Trophoblast cell (in vitro differentiated cells and primary cell): ENCODE data around the gene DENND5A.

Experiments used
- DNase-seq, 2 donors: peaks; one replicate each; pipeline ENCODE4 v3.0.0-alpha.2; 2016
- H2AFZ ChIP-seq: 2 replicates; pipeline ENCODE4 v1.6.1; 2013; ENCODE audit warnings: low read length, moderate library complexity, mild to moderate bottlenecking; ENCODE audit not compliant: insufficient read depth, poor library complexity
- H2AK5ac ChIP-seq: 2 replicates; pipeline ENCODE4 v1.6.1; 2013; ENCODE audit warnings: mild to moderate bottlenecking, low read length
- H2BK120ac ChIP-seq: 2 replicates; pipeline ENCODE4 v1.6.1; 2013; ENCODE audit warnings: low read length, mild to moderate bottlenecking, moderate library complexity; ENCODE audit not compliant: insufficient read depth, poor library complexity
- H2BK12ac ChIP-seq: 2 replicates; pipeline ENCODE4 v1.6.1; 2013; ENCODE audit warnings: mild to moderate bottlenecking, low read length, moderate library complexity
- H2BK5ac ChIP-seq: 2 replicates; pipeline ENCODE4 v1.6.1; 2013; ENCODE audit warnings: low read length, low read depth, moderate library complexity, mild to moderate bottlenecking; ENCODE audit not compliant: poor library complexity
- H3K14ac ChIP-seq: 2 replicates; pipeline ENCODE4 v1.6.1; 2013; ENCODE audit warnings: mild to moderate bottlenecking, low read length
- H3K18ac ChIP-seq: 2 replicates; pipeline ENCODE4 v1.6.1; 2013; ENCODE audit warnings: mild to moderate bottlenecking, low read length
- H3K23ac ChIP-seq: 2 replicates; pipeline ENCODE4 v1.6.1; 2013; ENCODE audit warnings: low read length
- H3K27ac ChIP-seq: 2 replicates; pipeline ENCODE4 v1.5.1; 2013; ENCODE audit warnings: low read depth, mild to moderate bottlenecking, inconsistent platforms, low read length, moderate library complexity
- H3K27me3 ChIP-seq: 2 replicates; pipeline ENCODE4 v1.6.1; 2013; ENCODE audit warnings: inconsistent platforms, mild to moderate bottlenecking, low read length, moderate library complexity; ENCODE audit not compliant: insufficient read depth
- H3K36me3 ChIP-seq, 2 experiments: 1 replicate in 1 of 2; 2 replicates in 1 of 2; pipeline ENCODE4 v1.6.1; 2013; ENCODE audit warnings: low read length in 2 of 2, mild to moderate bottlenecking in 2 of 2, moderate library complexity in 1 of 2; ENCODE audit not compliant: insufficient read depth in 2 of 2, control insufficient read depth in 1 of 2
- H3K4ac ChIP-seq: 2 replicates; pipeline ENCODE4 v1.6.1; 2013; ENCODE audit warnings: low read depth, mild to moderate bottlenecking, low read length, moderate library complexity
- H3K4me1 ChIP-seq, 2 experiments: 1 replicate in 1 of 2; 2 replicates in 1 of 2; pipeline ENCODE4 v1.6.1; 2013; ENCODE audit warnings: low read length in 2 of 2, mild to moderate bottlenecking in 2 of 2, moderate library complexity in 1 of 2; ENCODE audit not compliant: insufficient read depth in 2 of 2, control insufficient read depth in 1 of 2
- H3K4me2 ChIP-seq: 2 replicates; pipeline ENCODE4 v1.6.1; 2013; ENCODE audit warnings: inconsistent platforms, mild to moderate bottlenecking, low read length, moderate library complexity
- H3K4me3 ChIP-seq: 2 replicates; pipeline ENCODE4 v1.5.1; 2013; ENCODE audit warnings: mild to moderate bottlenecking, low read depth, low read length, inconsistent platforms
- H3K79me1 ChIP-seq: one replicate; pipeline ENCODE4 v1.6.1; 2013; ENCODE audit warnings: low read length
- H3K79me2 ChIP-seq: 2 replicates; pipeline ENCODE4 v1.6.1; 2013; ENCODE audit warnings: low read length, mild to moderate bottlenecking; ENCODE audit not compliant: control insufficient read depth, insufficient read depth, poor library complexity
- H3K9ac ChIP-seq: 2 replicates; pipeline ENCODE4 v1.6.1; 2013; ENCODE audit warnings: mild to moderate bottlenecking, low read length
- H3K9me3 ChIP-seq: 2 replicates; pipeline ENCODE4 v1.6.1; 2013; ENCODE audit warnings: low read depth, mild to moderate bottlenecking, control low read depth, inconsistent platforms, low read length; ENCODE audit not compliant: insufficient read depth
- H4K12ac ChIP-seq: 2 replicates; pipeline ENCODE4 v1.6.1; 2013; ENCODE audit warnings: low read depth, mild to moderate bottlenecking, low read length, moderate library complexity
- H4K8ac ChIP-seq: 2 replicates; pipeline ENCODE4 v1.6.1; 2013; ENCODE audit warnings: low read depth, mild to moderate bottlenecking, low read length, moderate library complexity
- H4K91ac ChIP-seq: one replicate; pipeline ENCODE4 v1.6.1; 2013; ENCODE audit warnings: low read depth, mild to moderate bottlenecking, low read length, moderate library complexity
- WGBS: extraction: QIAGEN DNeasy Blood & Tissue Kit; methylation state at CpG from one replicate; pipeline ENCODE4 v1.1.7; 2013; ENCODE audit warnings: missing lambda C conversion rate; ENCODE audit not compliant: insufficient read length, insufficient coverage; ENCODE audit errors: extremely low coverage; 5-methylcytosine and 5-hydroxymethylcytosine counted together

DENND5A gene

DNA sequence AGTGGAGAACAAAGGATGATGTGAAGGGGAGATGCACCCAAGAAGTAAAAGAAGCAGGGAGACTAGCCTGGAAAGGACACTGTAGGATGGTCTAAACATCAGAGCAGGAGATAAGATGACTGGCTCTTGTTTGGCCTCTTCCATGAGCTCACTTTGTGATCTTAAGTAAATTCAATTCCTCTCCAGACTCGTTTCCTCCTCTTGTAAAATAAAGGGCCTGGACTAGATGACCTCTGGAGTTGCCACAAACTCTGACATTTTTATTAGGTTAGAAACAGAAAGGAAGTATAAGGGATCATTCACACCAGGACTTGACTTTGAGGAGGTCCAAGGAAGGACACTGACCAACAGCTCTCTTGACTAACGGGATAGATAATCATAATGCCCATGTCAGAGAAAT is 113.5 kb downstream of the DENND5A start:
- Histone ChIP-seq H3K9ac (no peak overlapping the region), H3K18ac (no peak overlapping the region), H4K91ac (no peak overlapping the region), H3K79me2 (no peaks in the 10 kb centered on the region), H4K8ac (no peak overlapping the region), H2AFZ (no peak overlapping the region), H3K23ac (no peak overlapping the region), H3K14ac (no peak overlapping the region), H3K4me2 (no peak overlapping the region), H3K27me3 (no peaks in the 10 kb centered on the region), H3K79me1 (no peaks in the 10 kb centered on the region), H3K36me3 (peaks cover 13 to 39% of the 10 kb centered on the region in 2 experiments), H3K4ac (no peak overlapping the region), H2AK5ac (no peak overlapping the region), H2BK12ac (no peak overlapping the region), H3K27ac (no peak overlapping the region), H2BK5ac (no peak overlapping the region), H3K4me1 (no peaks in the 10 kb centered on the region), H4K12ac (no peak overlapping the region), H2BK120ac (no peak overlapping the region), H3K9me3 (no peaks in the 10 kb centered on the region), H3K4me3 (no peak overlapping the region)
- WGBS, result no CpG with 5 or more reads among the region's 2 CpGs
- DNase-seq, result no peak

DNA sequence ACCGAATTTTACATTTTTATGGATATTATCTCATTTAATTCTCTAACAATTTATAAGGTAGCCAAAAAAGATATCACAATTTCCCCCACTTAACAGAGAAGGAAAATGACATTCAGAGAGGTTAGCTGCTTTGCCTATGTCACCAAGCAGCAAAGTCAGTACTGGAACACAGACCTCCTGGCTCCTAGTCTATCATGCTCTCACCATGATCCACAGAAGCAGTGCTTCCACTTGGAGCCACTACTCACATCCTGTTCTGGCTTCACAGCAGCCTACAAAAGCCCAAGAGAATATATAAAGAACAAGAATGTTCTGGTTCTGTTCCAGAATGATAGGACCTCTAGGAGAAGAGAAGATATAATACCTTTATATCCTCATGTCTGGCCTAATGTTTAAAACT is 114.2 kb downstream of the DENND5A start:
- Histone ChIP-seq H2BK120ac (no peak overlapping the region), H3K79me1 (no peaks in the 10 kb centered on the region), H3K79me2 (no peaks in the 10 kb centered on the region), H3K23ac (no peak overlapping the region), H3K4me1 (no peaks in the 10 kb centered on the region), H2BK5ac (no peak overlapping the region), H2AK5ac (no peak overlapping the region), H3K4ac (no peak overlapping the region), H4K8ac (no peak overlapping the region), H2BK12ac (no peak overlapping the region), H3K4me3 (no peak overlapping the region), H3K18ac (no peak overlapping the region), H3K36me3 (peaks cover 15 to 39% of the 10 kb centered on the region in 2 experiments), H2AFZ (no peak overlapping the region), H4K12ac (no peak overlapping the region), H4K91ac (no peak overlapping the region), H3K9ac (no peak overlapping the region), H3K27ac (no peak overlapping the region), H3K9me3 (no peaks in the 10 kb centered on the region), H3K4me2 (no peak overlapping the region), H3K27me3 (no peaks in the 10 kb centered on the region), H3K14ac (no peak overlapping the region)
- no peak for DNase-seq
- no CpG with 5 or more reads among the region's 1 CpG for WGBS

- H4K91ac ChIP-seq, result no peak overlapping the region
- H3K79me1 ChIP-seq, result no peaks in the 10 kb centered on the region
- no peak overlapping the region for H2BK120ac ChIP-seq
- no peak for DNase-seq
- H3K4me2 ChIP-seq, result no peak overlapping the region
- H3K4ac ChIP-seq, result no peak overlapping the region
- H4K12ac ChIP-seq, result no peak overlapping the region
- no peak overlapping the region for H2BK5ac ChIP-seq
- no peak overlapping the region for H3K27ac ChIP-seq
- H3K23ac ChIP-seq, result no peak overlapping the region
- H3K14ac ChIP-seq, result no peak overlapping the region
- no peak overlapping the region for H2AK5ac ChIP-seq
- no peak overlapping the region for H4K8ac ChIP-seq
- no peak overlapping the region for H2AFZ ChIP-seq
- H3K27me3 ChIP-seq, result no peaks in the 10 kb centered on the region
- no peaks in the 10 kb centered on the region for H3K79me2 ChIP-seq
- no peak overlapping the region for H2BK12ac ChIP-seq
- H3K4me3 ChIP-seq, result no peak overlapping the region
- H3K9me3 ChIP-seq, result no peaks in the 10 kb centered on the region
- no peak overlapping the region for H3K18ac ChIP-seq
- peaks cover 3% of the 10 kb centered on the region in 2 experiments for H3K4me1 ChIP-seq
- no peak overlapping the region for H3K9ac ChIP-seq
- WGBS, result no CpG with 5 or more reads among the region's 2 CpGs
- H3K36me3 ChIP-seq, result peaks cover 18 to 42% of the 10 kb centered on the region in 2 experiments
These were observed 114.6 kb downstream of the DENND5A start for GRCh38 chr11:9150501-9150900.

DNA sequence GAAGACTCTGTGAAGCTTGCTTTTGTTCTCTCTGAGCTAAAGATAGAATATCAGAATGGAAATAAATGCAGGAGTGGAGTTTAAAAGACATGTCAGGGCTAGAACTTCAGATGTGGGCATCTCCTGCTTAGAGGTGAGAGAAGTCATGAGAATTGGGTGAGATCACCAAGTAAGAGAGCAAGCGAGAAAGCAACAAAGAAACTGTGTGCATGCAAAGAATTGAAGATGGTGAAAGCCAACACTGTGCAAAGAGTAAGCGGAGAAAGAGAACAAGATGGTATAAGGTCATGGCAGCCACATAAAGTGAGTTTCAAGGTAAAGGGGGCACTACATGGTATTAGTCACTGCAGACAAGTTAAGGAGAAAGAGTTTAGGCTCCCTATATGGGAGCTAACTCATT is 116.4 kb downstream of the DENND5A start:
- Histone ChIP-seq H3K14ac (no peak overlapping the region), H3K27ac (no peak overlapping the region), H3K9ac (no peak overlapping the region), H3K4me1 (peaks cover 3 to 8% of the 10 kb centered on the region in 2 experiments), H3K4ac (no peak overlapping the region), H4K91ac (no peak overlapping the region), H3K23ac (no peak overlapping the region), H3K4me3 (no peak overlapping the region), H4K12ac (no peak overlapping the region), H2BK12ac (no peak overlapping the region), H4K8ac (no peak overlapping the region), H2AK5ac (no peak overlapping the region), H3K27me3 (no peaks in the 10 kb centered on the region), H3K36me3 (peaks cover 28 to 59% of the 10 kb centered on the region in 2 experiments), H2BK120ac (no peak overlapping the region), H3K9me3 (no peaks in the 10 kb centered on the region), H3K4me2 (no peak overlapping the region), H3K18ac (no peak overlapping the region), H2BK5ac (no peak overlapping the region), H3K79me2 (no peaks in the 10 kb centered on the region), H2AFZ (no peak overlapping the region), H3K79me1 (no peaks in the 10 kb centered on the region)
- WGBS, result no CpG with 5 or more reads among the region's 2 CpGs
- DNase-seq, result no peak
